Activated gamma-delta T cell treated with anti-CD3 and anti-CD28 coated beads, Interleukin-2, amount 50 U/mL, for 16 hours (primary cell): ENCODE data around the gene TRPM2.
"Not testable (repeated sequence)": the region's sequence is repeated elsewhere in the genome, so short reads cannot be mapped to it uniquely, and the experiment has no call there.

ENCODE experiments used
- DNase-seq: peaks from one replicate; pipeline ENCODE4 v3.0.0-alpha.2; 2020; ENCODE audit warnings: low read depth

Gene TRPM2

GRCh38 chr21:44354775-44355771 is 1.7 kb downstream of the TRPM2 start:
- DNase-seq: no peak

- no peak for DNase-seq
Measured at GRCh38 chr21:44356160-44356559, 2.7 kb downstream of the TRPM2 start.

GRCh38 chr21:44356636-44357035 is 3.2 kb downstream of the TRPM2 start:
- no peak for DNase-seq

GRCh38 chr21:44357064-44357837 is 3.8 kb downstream of the TRPM2 start:
- DNase-seq: no peak

- DNase-seq: no peak
Measured at GRCh38 chr21:44359396-44359795, 6.0 kb downstream of the TRPM2 start.

- DNase-seq: no peak
Measured at GRCh38 chr21:44360159-44360558, 6.7 kb downstream of the TRPM2 start.

GRCh38 chr21:44361903-44362302 is 8.5 kb downstream of the TRPM2 start:
- DNase-seq: not testable (repeated sequence)

GRCh38 chr21:44363278-44363677 is 9.9 kb downstream of the TRPM2 start:
- no peak for DNase-seq

GRCh38 chr21:44364151-44365053 is 11.0 kb downstream of the TRPM2 start:
- DNase-seq: no peak

- DNase-seq: no peak
Measured at GRCh38 chr21:44365251-44365966, 12.0 kb downstream of the TRPM2 start.

- no peak for DNase-seq
Measured at GRCh38 chr21:44365967-44366585, 12.7 kb downstream of the TRPM2 start.

GRCh38 chr21:44366586-44367211 is 13.3 kb downstream of the TRPM2 start:
- DNase-seq: no peak

- DNase-seq: no peak
Measured at GRCh38 chr21:44368711-44369446, 15.5 kb downstream of the TRPM2 start.

- DNase-seq: no peak
Measured at GRCh38 chr21:44370027-44370735, 16.8 kb downstream of the TRPM2 start.

- DNase-seq: no peak
Measured at GRCh38 chr21:44370786-44371410, 17.5 kb downstream of the TRPM2 start.

- no peak for DNase-seq
Measured at GRCh38 chr21:44371596-44371995, 18.2 kb downstream of the TRPM2 start.

- no peak for DNase-seq
Measured at GRCh38 chr21:44372616-44373015, 19.2 kb downstream of the TRPM2 start.

- no peak for DNase-seq
Measured at GRCh38 chr21:44374601-44375280, 21.3 kb downstream of the TRPM2 start.
